ENCODE measurements around the gene FGD2.

DNA sequence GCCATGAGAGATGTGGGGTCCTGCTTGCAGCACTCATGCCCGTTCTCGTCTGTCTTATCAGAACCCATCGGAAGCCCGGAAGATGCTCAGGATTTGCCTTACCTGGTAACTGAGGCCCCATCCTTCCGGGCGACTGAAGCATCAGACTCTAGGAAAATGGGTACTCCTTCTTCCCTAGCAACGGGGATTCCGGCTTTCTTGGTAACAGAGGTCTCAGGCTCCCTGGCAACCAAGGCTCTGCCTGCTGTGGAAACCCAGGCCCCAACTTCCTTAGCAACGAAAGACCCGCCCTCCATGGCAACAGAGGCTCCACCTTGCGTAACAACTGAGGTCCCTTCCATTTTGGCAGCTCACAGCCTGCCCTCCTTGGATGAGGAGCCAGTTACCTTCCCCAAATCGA is 42.6 kb upstream of the FGD2 start:
- TF ChIP-seq, protein P1, sequence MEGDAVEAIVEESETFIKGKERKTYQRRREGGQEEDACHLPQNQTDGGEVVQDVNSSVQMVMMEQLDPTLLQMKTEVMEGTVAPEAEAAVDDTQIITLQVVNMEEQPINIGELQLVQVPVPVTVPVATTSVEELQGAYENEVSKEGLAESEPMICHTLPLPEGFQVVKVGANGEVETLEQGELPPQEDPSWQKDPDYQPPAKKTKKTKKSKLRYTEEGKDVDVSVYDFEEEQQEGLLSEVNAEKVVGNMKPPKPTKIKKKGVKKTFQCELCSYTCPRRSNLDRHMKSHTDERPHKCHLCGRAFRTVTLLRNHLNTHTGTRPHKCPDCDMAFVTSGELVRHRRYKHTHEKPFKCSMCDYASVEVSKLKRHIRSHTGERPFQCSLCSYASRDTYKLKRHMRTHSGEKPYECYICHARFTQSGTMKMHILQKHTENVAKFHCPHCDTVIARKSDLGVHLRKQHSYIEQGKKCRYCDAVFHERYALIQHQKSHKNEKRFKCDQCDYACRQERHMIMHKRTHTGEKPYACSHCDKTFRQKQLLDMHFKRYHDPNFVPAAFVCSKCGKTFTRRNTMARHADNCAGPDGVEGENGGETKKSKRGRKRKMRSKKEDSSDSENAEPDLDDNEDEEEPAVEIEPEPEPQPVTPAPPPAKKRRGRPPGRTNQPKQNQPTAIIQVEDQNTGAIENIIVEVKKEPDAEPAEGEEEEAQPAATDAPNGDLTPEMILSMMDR (IDR thresholded peaks at IDR 0.05) = no peak
- no peak for TF ChIP-seq POLR2AphosphoS5 (IDR thresholded peaks at IDR 0.05)
- no peak for TF ChIP-seq EP300 (IDR thresholded peaks at IDR 0.05)
- TF ChIP-seq POLR2A (IDR thresholded peaks at IDR 0.05) = no peak
